Neutrophil (primary cell): ENCODE data around the gene FGFR1OP2.

ENCODE experiments used
- H3K27ac ChIP-seq: fragments of 200-600 bp; sonication (generic); 2 replicates; pipeline ENCODE4 v1.5.1; 2016; ENCODE audit warnings: mild to moderate bottlenecking, moderate library complexity
- H3K27me3 ChIP-seq: fragments of 200-600 bp; sonication (generic); 2 replicates; pipeline ENCODE4 v1.6.0; 2016; ENCODE audit warnings: mild to moderate bottlenecking
- H3K36me3 ChIP-seq: fragments of 200-600 bp; sonication (generic); 2 replicates; pipeline ENCODE4 v1.5.1; 2017
- H3K4me1 ChIP-seq, 2 experiments: fragments of 200-600 bp in 1 of 2; sonication (generic) in 1 of 2; 1 replicate in 1 of 2; 2 replicates in 1 of 2; pipeline versions ENCODE4 v1.5.1 to v1.6.1; 2013 to 2016; ENCODE audit warnings: low read depth in 1 of 2, low read length in 1 of 2, mild to moderate bottlenecking in 1 of 2, moderate library complexity in 1 of 2; ENCODE audit not compliant: control insufficient read depth in 1 of 2, insufficient read depth in 1 of 2
- H3K4me3 ChIP-seq, 2 experiments: fragments of 200-600 bp in 1 of 2; sonication (generic) in 1 of 2; 1 replicate in 1 of 2; 2 replicates in 1 of 2; pipeline ENCODE4 v1.5.1; 2013 to 2016; ENCODE audit warnings: low read depth in 1 of 2, low read length in 1 of 2, mild to moderate bottlenecking in 1 of 2, moderate library complexity in 1 of 2
- H3K9me3 ChIP-seq: fragments of 200-600 bp; sonication (generic); 2 replicates; pipeline ENCODE4 v1.5.1; 2016
- CTCF ChIP-seq: fragments of 200-600 bp; sonication (generic); IDR thresholded peaks from 2 replicates; pipeline ENCODE4 v1.5.1; 2016; ENCODE audit warnings: antibody characterized with exemption

The FGFR1OP2 gene

DNA sequence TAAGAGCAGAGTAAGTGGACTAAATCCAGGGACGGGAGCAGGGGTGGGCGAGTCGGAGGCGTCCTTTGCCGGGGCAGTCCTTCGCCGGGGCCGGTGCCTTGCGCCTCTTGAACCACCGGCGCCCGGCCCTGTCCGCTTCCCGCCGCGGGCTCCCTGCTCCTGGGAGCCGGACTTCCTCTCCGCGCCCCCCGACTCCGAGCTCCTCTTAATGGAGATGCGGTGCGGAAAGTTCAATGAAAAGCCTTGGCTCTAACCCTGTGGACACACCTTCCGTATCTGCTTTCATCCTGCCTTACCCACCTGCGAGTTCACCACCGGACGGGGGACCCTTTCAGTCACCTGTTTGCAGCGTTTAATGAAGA lies 412 bp downstream of the FGFR1OP2 start:
- Histone ChIP-seq H3K27me3 (no peaks in the 10 kb centered on the region), H3K36me3 (no peaks in the 10 kb centered on the region), H3K27ac (peak overlapping the region; percentile 95), H3K9me3 (no peaks in the 10 kb centered on the region), H3K4me1 (peaks cover 54 to 61% of the 10 kb centered on the region in 2 experiments), H3K4me3 (peak overlapping the region; percentile 81 to 96)
- no peak for TF ChIP-seq CTCF

DNA sequence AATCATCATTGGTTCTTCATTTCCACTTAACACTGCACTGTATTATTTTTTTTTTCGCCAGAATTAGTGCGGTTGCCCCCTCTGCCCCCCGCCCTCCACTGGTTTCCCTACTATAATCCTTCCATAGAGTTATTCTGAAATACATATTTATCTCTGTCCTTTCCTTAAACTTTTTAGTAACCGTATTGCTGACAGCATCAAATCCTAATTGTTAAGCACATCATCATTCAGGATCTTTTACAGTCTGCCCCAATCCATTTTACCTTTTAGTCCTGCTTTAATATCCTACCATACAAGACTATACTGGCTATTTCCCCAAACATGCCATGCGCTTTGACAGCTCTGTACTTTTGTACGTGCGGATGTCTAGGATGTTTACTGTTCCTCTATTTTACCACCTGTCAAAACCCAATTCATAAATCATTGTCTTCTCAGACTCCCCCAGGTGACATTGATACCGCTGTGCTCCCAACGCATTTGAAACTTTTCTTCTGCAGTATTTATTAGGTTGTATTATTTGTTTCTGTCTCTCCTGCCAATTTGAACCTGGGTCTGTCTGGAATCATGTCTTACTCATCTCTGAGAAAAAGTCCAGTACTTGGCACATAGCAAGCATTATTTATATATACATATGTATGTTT lies 1.0 kb downstream of the FGFR1OP2 start:
- H3K4me1 ChIP-seq: peaks cover 54 to 61% of the 10 kb centered on the region in 2 experiments
- peak overlapping the region; percentile 81 to 96 for H3K4me3 ChIP-seq
- H3K27me3 ChIP-seq: no peaks in the 10 kb centered on the region
- H3K9me3 ChIP-seq: no peaks in the 10 kb centered on the region
- H3K27ac ChIP-seq: peak overlapping the region; percentile 95
- TF ChIP-seq CTCF: no peak
- no peaks in the 10 kb centered on the region for H3K36me3 ChIP-seq

GRCh38 chr12:26939953-26940352 lies 1.7 kb downstream of the FGFR1OP2 start:
- Histone ChIP-seq H3K27me3 (no peaks in the 10 kb centered on the region), H3K27ac (peak overlapping the region; percentile 95), H3K9me3 (no peaks in the 10 kb centered on the region), H3K4me1 (peaks cover 54 to 61% of the 10 kb centered on the region in 2 experiments), H3K4me3 (peak overlapping the region; percentile 81 to 96), H3K36me3 (no peaks in the 10 kb centered on the region)
- TF ChIP-seq CTCF: no peak

DNA sequence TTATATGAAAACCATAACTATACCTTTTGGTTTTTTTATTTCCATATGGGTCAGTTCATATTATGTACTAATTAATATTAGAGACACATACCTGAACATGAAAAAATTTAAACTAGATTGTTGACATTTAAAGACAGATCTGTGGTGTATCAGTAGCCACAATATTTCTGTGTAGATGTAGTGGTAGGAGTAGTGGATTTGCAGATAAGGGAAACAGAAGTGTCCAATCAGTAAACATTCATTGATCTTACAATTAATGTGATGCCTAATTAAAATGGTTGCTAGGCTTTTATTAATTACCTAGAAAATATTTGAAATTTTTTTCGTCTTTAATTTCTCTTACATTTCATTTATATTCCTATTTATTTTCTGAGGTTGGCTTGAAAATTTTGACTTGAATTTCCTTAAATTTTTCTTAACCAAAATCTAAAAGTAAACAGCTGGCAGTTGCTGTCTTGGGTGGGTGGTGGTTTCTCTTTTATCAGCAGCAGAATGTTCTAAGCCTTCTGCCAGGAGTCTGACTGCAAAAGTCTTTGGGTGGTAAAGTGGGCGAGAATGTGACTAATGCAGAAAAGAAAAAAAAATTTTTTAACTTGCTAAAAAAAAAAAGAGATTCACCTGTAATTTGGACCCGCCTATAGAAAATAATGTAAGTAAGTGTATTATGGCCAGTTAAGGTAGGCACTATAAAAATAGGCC lies 2.4 kb downstream of the FGFR1OP2 start:
- Histone ChIP-seq H3K27me3 (no peaks in the 10 kb centered on the region), H3K36me3 (no peaks in the 10 kb centered on the region), H3K4me3 (peak overlapping the region in 1 of 2 experiments; percentile 81), H3K4me1 (peaks cover 54 to 55% of the 10 kb centered on the region in 2 experiments), H3K27ac (peak overlapping the region; percentile 95), H3K9me3 (no peaks in the 10 kb centered on the region)
- no peak for TF ChIP-seq CTCF

GRCh38 chr12:26941215-26941594 lies 2.9 kb downstream of the FGFR1OP2 start:
- Histone ChIP-seq H3K4me3 (no peak overlapping the region), H3K27ac (peak overlapping the region; percentile 48), H3K4me1 (peaks cover 50% of the 10 kb centered on the region in 2 experiments), H3K9me3 (no peaks in the 10 kb centered on the region), H3K36me3 (no peaks in the 10 kb centered on the region), H3K27me3 (no peaks in the 10 kb centered on the region)
- TF ChIP-seq CTCF: no peak
